ENCODE results near the gene CTSE. TPM values are rescaled to one million over a fixed set of nuclear protein-coding genes. Genes with fewer than 3 reads are reported as not detected.

Gene CTSE
- total RNA-seq, 1 experiment from 2014 or later = 0.39 TPM

DNA sequence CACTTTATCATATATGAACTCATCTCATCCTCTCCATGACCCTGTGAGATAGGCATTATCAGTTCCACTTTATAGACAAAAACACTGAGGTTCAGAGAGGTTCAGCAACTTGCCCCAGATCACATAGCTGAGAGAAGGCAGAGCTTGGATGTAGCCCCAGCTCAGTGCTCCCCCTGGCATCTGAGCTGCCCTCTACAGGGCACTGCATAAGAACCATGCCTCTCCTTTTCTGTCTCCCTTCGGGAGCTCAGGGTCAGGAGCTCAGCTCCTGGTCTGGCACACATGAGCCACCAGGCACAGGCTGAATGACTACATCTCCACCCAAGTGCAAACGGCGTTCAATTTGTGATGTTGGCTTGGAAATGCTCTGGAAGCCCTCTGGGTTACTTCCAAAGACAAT, 37.4 kb downstream of the CTSE start:
- TF ChIP-seq, protein P1, sequence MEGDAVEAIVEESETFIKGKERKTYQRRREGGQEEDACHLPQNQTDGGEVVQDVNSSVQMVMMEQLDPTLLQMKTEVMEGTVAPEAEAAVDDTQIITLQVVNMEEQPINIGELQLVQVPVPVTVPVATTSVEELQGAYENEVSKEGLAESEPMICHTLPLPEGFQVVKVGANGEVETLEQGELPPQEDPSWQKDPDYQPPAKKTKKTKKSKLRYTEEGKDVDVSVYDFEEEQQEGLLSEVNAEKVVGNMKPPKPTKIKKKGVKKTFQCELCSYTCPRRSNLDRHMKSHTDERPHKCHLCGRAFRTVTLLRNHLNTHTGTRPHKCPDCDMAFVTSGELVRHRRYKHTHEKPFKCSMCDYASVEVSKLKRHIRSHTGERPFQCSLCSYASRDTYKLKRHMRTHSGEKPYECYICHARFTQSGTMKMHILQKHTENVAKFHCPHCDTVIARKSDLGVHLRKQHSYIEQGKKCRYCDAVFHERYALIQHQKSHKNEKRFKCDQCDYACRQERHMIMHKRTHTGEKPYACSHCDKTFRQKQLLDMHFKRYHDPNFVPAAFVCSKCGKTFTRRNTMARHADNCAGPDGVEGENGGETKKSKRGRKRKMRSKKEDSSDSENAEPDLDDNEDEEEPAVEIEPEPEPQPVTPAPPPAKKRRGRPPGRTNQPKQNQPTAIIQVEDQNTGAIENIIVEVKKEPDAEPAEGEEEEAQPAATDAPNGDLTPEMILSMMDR (conservative IDR thresholded peaks at IDR 0.05; ENCODE audit: low read depth, low read length) = no peak
- TF ChIP-seq EZH2 (IDR thresholded peaks at IDR 0.05; ENCODE audit: borderline replicate concordance, low read depth, low read length, poor library complexity, severe bottlenecking) = no peak
- Histone ChIP-seq H3K4me1 (ENCODE audit: insufficient read depth, low read length, poor library complexity, severe bottlenecking) (no peaks in the 10 kb centered on the region), H3K4me3 (ENCODE audit: low read depth, low read length, poor library complexity, severe bottlenecking) (no peak overlapping the region), H3K36me3 (ENCODE audit: insufficient read depth, low read length, poor library complexity, severe bottlenecking) (no peaks in the 10 kb centered on the region), H3K27me3 (replicated peaks; ENCODE audit: insufficient read depth, low read depth, low read length, poor library complexity) (no peaks in the 10 kb centered on the region), H3K9me3 (ENCODE audit: low read depth, low read length, poor library complexity, severe bottlenecking) (no peaks in the 10 kb centered on the region), H3K27ac (ENCODE audit: low read depth, low read length, poor library complexity, severe bottlenecking) (no peak overlapping the region)
- no peak for DNase-seq (ENCODE audit: low spot score)
- BruUV-seq (replicated peaks) = no TSS peak
- ChIA-PET CTCF (interaction anchor here (1.0 to 5.0 kb wide), 4 partner anchors 9 to 119 kb away, joined by 4 to 47 read pairs (median 8); no protein-coding TSS in a partner anchor), POLR2A (ENCODE audit: low non-redundant PET) (no interaction called here)
- intact Hi-C loops (cut with micrococcal nuclease; ENCODE audit: unreplicated experiment) = no loop called here

DNA sequence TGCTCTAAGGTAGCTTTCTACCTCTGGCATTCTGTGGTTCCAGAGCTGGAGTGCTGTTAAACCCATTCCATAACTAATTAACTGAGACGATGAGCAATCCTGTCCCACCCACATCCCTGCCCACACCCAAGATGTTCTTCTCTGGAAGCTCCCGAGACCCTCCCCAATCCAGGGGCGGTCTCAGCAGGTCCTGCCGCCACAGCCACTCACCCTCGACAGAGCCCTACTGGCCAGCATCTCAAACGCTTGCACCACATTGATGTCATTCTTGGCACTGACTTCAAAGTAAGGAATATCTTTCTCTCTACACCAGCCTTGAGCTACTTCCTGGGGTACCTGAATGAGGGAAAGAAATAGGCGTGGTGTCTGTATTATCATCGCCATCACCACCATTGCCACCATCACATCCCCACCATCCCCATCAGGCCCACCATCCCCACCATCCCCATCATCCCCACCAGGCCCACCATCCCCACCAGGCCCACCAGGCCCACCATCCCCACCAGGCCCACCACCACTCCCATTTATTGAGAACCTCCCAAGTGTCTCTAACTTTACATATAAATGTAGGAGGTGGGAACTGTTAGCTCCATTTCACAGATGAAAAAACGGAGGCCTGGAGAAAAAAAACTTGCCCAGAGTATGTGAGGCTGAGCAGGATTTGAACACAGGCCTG, 38.2 kb downstream of the CTSE start:
- POLR2A ChIA-PET (ENCODE audit: low non-redundant PET) = no interaction called here
- no peaks in the 10 kb centered on the region for H3K4me1 ChIP-seq (ENCODE audit: insufficient read depth, low read length, poor library complexity, severe bottlenecking)
- intact Hi-C loops (cut with micrococcal nuclease; ENCODE audit: unreplicated experiment) = no loop called here
- no peak overlapping the region for H3K27ac ChIP-seq (ENCODE audit: low read depth, low read length, poor library complexity, severe bottlenecking)
- CTCF ChIA-PET = interaction anchor here (1.0 to 5.0 kb wide), 4 partner anchors 8 to 120 kb away, joined by 4 to 47 read pairs (median 8); no protein-coding TSS in a partner anchor
- no peak for DNase-seq (ENCODE audit: low spot score)
- TF ChIP-seq EZH2 (IDR thresholded peaks at IDR 0.05; ENCODE audit: borderline replicate concordance, low read depth, low read length, poor library complexity, severe bottlenecking) = no peak
- no peak overlapping the region for H3K4me3 ChIP-seq (ENCODE audit: low read depth, low read length, poor library complexity, severe bottlenecking)
- H3K36me3 ChIP-seq (ENCODE audit: insufficient read depth, low read length, poor library complexity, severe bottlenecking) = no peaks in the 10 kb centered on the region
- no TSS peak for BruUV-seq (replicated peaks)
- H3K9me3 ChIP-seq (ENCODE audit: low read depth, low read length, poor library complexity, severe bottlenecking) = no peaks in the 10 kb centered on the region
- H3K27me3 ChIP-seq (replicated peaks; ENCODE audit: insufficient read depth, low read depth, low read length, poor library complexity) = no peaks in the 10 kb centered on the region

DNA sequence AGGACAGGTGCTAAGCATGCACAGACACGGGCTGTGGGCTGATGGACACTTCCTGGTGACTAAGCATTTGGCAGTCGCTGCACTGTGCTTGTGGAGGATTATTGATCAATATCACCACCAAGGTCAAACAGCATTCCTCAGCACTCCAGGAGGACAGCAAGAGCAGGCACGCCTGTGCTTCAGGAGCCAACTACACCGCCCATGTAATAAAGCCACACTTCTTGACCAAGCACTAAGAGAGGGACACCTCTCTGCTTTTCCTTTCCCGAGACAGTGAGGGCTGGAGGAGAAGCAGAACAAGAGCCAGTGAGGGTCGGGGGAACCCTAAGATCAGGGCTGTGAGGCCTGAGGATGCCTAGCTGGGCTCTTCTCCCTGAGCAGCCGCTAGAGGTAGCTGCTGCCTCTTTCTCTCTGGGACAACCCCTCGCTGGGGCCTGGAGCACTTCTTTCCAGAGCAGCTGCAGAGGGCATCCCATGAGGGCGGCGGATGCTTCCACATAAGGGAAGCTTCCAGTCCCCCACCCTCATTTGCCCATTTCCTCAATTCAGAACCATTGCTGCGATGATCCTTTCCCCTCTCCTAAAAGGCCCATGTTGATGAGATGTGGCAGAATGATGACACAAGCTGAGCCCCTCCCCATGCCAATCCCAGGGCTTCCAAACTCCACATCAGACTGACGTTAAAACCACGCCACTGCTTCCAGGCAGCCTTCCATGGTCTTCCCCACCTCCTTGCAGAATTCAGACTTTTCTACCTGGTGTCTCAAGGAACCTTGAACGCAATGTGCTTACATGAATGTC, 39.6 kb downstream of the CTSE start:
- no peaks in the 10 kb centered on the region for H3K27me3 ChIP-seq (replicated peaks; ENCODE audit: insufficient read depth, low read depth, low read length, poor library complexity)
- H3K27ac ChIP-seq (ENCODE audit: low read depth, low read length, poor library complexity, severe bottlenecking) = no peak overlapping the region
- intact Hi-C loops (cut with micrococcal nuclease; ENCODE audit: unreplicated experiment) = loop anchor here (1.0 kb wide), 1 partner anchor 122 kb away; no protein-coding TSS in a partner anchor
- DNase-seq (ENCODE audit: low spot score) = peak; percentile 71
- no peaks in the 10 kb centered on the region for H3K4me1 ChIP-seq (ENCODE audit: insufficient read depth, low read length, poor library complexity, severe bottlenecking)
- POLR2A ChIA-PET (ENCODE audit: low non-redundant PET) = interaction anchor here (0.5 kb wide), 1 partner anchor 284 kb away, joined by 3 read pairs; no protein-coding TSS in a partner anchor
- no TSS peak for BruUV-seq (replicated peaks)
- no peak for TF ChIP-seq EZH2 (IDR thresholded peaks at IDR 0.05; ENCODE audit: borderline replicate concordance, low read depth, low read length, poor library complexity, severe bottlenecking)
- TF ChIP-seq, protein P1 (conservative IDR thresholded peaks at IDR 0.05; ENCODE audit: low read depth, low read length) = peak; percentile 75
- H3K9me3 ChIP-seq (ENCODE audit: low read depth, low read length, poor library complexity, severe bottlenecking) = no peaks in the 10 kb centered on the region
- H3K36me3 ChIP-seq (ENCODE audit: insufficient read depth, low read length, poor library complexity, severe bottlenecking) = no peaks in the 10 kb centered on the region
- no peak overlapping the region for H3K4me3 ChIP-seq (ENCODE audit: low read depth, low read length, poor library complexity, severe bottlenecking)
- CTCF ChIA-PET = interaction anchor here (1.0 to 5.0 kb wide), 4 partner anchors 47 to 127 kb away, joined by 3 to 47 read pairs (median 6); no protein-coding TSS in a partner anchor

Measured in A673 (cell line).